ENCODE results near the gene TMEM61.
"Not testable (repeated sequence)": the region's sequence is repeated elsewhere in the genome, so short reads cannot be mapped to it uniquely, and the experiment has no call there.

The TMEM61 gene

DNA sequence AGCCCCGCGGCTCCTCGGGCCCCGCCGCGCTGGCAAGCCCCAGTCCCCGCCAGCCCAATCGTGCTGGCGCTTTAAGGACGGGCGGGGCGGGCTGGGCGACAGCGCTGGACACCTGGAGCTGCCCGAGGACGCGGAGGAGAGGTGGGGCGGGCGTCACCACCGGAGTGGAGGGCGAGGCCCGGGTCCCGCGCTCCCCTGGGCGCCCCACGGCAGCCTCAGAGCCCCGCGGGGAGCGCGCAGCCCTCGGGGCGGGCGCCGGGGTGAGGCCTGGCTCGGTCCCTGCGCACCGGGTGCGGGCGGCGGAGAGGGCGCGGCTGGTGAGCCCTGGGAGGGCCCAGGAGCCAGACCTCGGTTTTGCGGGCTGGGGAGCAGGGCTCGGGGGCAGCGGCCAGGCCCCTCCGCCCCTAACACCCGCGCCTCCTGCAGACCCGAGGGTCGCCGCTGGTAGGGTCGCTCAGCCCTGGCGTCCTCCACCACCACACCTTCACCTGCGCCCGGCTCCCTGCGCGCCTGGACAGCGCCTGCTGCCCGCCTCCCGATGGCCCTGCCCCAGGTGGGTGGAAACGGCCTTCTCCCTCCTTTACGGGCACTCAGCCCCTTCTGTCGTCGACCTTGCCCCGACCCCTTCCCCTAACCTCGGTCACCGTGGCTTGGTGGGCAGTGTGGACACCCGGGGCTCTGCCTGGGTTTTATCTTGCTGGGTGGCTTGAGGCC, at the start of gene TMEM61:
Gene TMEM61, plus strand, starts transcription at position 101 of the 714 bp plus-strand sequence. Its CDS starts 438 bp downstream, at position 539.
- DNase-seq (ENCODE audit: low read depth), result no peak
- peak within 1 kb of the TSS; percentile 37 for H3K4me3 ChIP-seq (ENCODE audit: low read depth, low read length)

DNA sequence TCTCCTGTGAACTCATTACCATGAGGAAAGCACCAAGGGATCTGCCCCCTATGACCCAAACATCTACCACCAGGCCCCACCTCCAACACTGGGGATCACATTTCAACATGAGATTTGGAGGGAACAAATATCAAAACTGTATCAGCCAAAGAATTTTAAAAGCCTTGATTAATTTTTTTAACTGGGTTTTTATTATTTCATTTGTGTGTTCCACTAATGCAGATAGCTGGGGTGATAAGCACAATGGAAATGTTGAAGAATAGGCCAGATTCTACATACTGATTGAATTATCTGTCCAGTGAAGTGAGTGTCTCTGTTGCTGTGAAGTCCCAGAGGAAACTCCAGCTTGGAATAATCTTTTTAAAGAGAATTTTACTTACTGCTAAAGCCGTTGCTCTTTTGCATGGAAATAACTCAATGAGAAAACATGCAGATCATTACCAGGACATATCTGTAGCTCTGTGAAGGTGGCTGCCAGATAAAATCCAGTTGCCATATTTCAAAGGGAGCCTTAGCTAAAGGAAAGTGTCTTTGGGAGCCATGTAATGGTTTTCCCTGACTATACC, 49.1 kb upstream of the TMEM61 start:
- no peak overlapping the region for H3K4me3 ChIP-seq (ENCODE audit: low read depth, low read length)
- no peak for DNase-seq (ENCODE audit: low read depth)

DNA sequence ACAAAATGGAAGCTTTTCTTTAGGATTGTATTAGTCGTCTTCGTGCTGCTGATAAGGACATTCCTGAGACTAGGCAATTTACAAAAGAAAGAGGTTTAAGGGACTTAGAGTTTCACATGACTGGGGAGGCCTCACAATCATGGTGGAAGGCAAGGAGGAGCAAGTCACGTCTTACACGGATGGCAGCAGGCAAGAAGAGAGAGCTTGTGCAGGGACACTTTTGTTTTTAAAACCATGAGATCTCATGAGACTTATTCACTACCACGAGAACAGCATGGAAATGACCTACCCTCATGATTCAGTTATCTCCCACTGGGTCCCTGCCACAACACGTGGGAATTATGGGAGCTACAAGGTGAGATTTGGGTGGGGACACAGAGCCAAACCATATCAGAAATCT, 46.3 kb upstream of the TMEM61 start:
- H3K4me3 ChIP-seq (ENCODE audit: low read depth, low read length); DNase-seq (ENCODE audit: low read depth): not testable (repeated sequence)

DNA sequence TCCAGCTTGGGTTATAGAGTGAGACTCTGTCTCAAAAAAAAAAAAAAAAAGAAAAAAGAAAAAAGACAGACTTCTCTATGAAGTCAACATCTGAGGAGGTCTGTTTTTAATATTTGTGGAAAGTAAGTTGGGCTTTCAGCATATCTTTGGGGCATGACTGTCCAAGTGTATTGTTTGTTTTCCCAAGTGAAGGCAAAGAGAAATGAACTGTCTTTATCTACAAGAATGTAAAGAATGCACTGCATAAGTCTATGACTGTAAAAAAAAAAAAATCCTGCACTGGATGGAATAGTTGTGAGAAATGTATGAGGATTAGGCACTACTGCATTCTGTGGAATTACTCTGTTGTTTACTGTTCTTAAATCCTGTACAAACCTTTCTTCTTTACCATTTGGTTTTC, 45.6 kb upstream of the TMEM61 start:
- DNase-seq (ENCODE audit: low read depth), result peak; percentile 52
- H3K4me3 ChIP-seq (ENCODE audit: low read depth, low read length), result no peak overlapping the region

DNA sequence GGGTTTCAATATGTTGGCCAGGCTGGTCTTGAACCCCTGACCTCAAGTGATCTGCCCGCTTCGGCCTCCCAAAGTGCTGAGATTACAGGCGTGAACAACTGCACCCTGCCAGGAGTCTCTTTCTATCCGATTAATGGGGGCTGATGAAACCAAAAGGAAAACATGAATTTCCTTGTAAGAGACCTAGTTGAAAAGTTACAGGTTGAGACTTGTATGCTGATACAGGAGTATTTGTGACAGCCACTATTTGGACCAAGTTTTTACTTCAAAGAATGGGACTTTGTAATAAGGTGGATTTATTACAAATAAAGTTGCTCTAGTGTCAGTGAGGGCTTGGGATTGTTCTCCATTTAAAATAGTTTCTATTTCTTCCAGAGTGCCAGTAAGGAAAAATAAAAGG, 43.6 kb upstream of the TMEM61 start:
- no peak for DNase-seq (ENCODE audit: low read depth)
- no peak overlapping the region for H3K4me3 ChIP-seq (ENCODE audit: low read depth, low read length)

DNA sequence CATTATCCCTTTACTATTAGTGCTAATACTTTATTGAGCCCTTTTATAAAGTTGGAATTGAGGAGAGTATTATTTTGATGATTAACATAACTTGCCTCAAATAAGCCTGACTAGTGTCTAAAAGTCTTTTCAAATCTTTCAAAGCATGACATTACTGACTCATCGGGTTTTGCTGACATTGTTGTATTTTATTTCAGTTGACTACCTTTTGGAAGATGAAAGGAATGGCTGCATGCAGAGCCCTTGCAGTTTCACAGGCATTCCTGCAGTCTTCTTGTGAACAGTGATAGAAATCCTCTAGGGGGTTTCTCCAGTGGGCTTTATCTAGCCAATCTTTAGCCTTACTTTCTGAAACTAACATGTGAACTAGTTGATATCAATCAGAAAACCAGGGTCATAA, 43.0 kb upstream of the TMEM61 start:
- no peak overlapping the region for H3K4me3 ChIP-seq (ENCODE audit: low read depth, low read length)
- DNase-seq (ENCODE audit: low read depth), result no peak

DNA sequence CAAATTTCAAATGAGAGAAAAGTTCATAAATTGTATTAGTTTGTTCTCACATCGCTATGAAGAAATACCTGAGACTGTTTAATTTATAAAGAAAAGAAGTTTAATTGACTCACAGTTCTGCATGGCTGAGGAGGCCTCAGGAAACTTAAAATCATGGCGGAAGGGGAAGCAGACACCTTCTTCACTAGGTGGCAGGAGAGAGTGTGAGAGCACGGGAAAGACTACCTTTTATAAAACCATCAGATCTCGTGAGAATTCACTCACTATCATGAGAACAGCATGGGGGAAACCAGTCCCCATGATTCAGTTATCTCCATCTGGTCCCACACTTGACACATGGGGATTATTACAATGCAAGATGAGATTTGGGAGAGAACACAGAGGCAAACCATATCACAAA, 41.5 kb upstream of the TMEM61 start:
- DNase-seq (ENCODE audit: low read depth); H3K4me3 ChIP-seq (ENCODE audit: low read depth, low read length): not testable (repeated sequence)

DNA sequence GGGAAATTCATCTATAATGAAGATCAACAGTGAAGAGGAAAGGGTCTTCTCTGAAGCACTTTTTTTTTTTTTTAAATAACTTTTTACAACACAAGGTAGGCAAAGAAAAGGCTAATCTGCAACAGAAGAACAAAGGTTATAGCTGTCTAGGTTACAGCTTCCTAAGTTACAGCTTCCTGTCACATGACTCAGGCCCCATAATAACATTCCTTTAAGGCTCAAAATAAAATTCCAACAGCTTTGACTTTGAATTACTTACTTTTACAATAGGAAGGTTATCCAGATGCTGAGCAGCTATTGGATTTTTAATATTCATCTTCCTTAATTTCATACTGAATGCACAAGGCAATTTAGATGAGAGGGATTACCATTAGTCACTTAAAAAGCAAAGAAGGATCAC, 40.4 kb upstream of the TMEM61 start:
- H3K4me3 ChIP-seq (ENCODE audit: low read depth, low read length), result no peak overlapping the region
- no peak for DNase-seq (ENCODE audit: low read depth)

DNA sequence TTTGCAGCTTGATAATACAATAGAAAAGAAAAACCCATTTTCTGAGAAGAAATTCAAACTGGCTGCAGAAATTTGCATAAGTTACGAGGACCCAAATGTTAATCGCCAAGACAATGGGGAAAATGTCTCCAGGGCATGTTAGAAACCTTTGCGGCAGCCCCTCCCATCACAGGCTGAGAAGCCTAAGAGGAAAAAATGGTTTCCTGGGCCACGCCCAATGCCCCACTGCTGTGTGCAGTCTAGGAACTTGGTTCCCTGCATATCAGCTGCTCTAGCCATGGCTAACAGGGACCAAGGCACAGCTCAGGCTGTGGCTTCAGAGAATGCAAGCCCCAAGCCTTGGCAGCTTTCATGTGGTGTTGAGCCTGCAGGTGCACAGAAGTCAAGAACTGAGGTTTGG, 37.5 kb upstream of the TMEM61 start:
- no peak overlapping the region for H3K4me3 ChIP-seq (ENCODE audit: low read depth, low read length)
- DNase-seq (ENCODE audit: low read depth), result no peak

DNA sequence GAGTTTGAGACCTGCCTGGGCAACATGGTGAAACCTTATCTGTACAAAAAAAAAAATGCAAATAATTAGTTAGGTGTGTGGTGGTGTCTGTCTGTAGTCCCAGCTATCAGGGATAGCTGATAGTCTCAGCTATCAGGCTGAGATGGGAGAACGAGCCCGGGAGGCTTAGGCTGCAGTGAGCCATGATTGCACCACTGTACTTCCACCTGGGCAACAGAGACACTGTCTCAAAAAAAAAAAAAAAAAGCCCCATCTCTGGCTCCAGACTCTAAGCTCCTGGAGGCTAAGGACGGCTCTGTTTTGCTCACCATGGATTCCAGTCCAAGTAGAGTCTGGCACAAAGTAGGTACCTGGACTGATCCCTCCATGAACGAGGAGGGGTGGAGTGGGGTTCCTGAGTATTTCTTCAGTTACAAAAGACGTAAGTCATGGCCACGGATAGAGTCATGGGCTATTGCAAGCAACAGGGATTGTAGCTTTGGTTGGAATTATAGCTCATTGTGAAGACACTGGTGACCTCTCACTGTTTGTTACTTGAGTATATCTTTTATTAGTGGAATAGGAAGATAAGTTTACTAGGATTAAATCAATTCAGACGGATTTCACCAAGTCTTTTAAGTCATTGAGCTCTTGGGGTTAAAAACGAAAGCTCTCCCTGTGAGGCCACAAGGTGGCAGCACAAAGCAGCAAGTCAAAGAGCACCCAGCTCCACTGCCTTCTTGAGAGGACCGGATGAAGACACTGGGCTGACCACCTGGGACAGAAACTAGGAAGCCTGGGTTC, 35.6 kb upstream of the TMEM61 start:
- no peak overlapping the region for H3K4me3 ChIP-seq (ENCODE audit: low read depth, low read length)
- peak; percentile 39 for DNase-seq (ENCODE audit: low read depth)

DNA sequence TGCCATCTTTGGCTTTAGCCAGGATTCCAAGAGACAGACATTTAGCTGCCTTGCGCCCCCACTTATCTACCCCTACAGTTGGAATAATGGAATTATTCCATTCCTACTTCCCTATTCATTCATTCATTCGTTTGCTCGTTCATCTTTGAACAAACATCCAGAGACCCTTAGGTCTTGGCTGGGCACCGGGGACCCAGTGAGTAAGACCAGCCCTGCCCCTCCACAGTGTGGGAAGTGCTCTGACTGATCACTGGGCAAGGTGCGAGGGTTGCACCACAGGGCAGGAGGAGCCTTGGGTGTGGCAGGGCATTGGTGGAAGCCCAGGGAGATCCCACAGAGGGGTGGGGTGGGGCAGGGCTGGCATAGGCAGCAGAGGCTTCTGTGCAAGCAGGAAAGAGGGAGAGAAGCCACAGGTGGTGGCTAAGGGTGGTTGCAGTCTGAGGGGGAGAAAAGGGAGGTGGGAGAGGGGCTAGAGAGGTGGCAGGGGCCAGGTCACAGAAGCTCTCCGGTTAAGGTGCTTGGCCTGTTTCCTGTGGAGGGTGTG, 35.0 kb upstream of the TMEM61 start:
- H3K4me3 ChIP-seq (ENCODE audit: low read depth, low read length), result no peak overlapping the region
- DNase-seq (ENCODE audit: low read depth), result no peak

DNA sequence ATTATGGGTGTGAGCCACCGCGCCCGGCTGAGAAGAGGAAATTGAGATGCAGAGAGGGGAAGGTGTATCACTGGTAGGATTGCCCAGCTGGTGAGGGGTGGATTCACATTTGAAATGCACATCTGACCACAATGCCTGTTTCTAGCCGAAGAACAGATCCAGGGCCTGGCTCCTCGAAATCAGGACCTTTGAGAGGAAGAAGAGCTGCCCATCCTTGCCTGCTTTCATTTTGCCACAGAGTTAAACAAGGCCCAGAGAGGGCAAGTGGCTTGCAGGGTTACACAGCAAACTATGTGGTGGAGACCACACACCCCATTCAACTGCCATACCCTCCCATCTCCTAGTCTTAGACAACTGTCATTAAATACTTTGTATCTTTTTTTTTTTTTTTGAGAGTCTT, 32.9 kb upstream of the TMEM61 start:
- DNase-seq (ENCODE audit: low read depth), result no peak
- H3K4me3 ChIP-seq (ENCODE audit: low read depth, low read length), result no peak overlapping the region

DNA sequence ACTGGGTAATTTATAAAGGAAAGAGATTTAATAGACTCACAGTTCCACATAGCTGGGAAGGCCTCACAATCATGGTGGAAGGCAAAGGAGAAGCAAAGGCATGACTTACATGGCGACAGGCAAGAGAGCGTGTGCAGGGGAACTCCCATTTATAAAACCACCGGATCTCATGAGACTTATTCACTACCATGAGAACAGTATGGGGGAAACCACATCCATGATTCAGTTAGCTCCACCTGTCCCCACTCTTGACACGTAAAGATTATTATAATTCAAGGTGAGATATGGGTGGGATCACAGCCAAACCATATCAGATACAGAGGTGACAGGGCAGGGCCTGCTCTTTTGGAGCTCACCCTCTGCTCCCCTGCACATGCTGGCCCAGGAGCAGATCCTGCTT, 31.4 kb upstream of the TMEM61 start:
- no peak overlapping the region for H3K4me3 ChIP-seq (ENCODE audit: low read depth, low read length)
- DNase-seq (ENCODE audit: low read depth), result no peak

DNA sequence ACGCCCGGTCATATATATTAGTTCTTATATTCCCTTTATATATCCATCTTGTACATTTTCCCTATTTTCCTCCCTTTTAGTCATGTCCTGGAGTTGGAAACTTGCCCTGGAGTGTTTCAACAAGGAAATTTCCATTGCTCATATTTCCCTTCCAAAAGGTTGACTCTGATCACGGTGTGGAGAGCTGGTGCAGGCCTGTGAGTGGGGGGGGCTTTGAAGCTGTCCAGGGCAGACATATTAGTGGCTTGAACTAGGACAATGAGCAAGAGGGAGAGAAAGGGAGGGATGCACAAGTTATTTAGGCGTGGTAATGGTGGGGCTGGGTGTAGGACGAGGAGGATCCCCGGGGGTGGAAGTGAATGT, 30.4 kb upstream of the TMEM61 start:
- no peak overlapping the region for H3K4me3 ChIP-seq (ENCODE audit: low read depth, low read length)

DNA sequence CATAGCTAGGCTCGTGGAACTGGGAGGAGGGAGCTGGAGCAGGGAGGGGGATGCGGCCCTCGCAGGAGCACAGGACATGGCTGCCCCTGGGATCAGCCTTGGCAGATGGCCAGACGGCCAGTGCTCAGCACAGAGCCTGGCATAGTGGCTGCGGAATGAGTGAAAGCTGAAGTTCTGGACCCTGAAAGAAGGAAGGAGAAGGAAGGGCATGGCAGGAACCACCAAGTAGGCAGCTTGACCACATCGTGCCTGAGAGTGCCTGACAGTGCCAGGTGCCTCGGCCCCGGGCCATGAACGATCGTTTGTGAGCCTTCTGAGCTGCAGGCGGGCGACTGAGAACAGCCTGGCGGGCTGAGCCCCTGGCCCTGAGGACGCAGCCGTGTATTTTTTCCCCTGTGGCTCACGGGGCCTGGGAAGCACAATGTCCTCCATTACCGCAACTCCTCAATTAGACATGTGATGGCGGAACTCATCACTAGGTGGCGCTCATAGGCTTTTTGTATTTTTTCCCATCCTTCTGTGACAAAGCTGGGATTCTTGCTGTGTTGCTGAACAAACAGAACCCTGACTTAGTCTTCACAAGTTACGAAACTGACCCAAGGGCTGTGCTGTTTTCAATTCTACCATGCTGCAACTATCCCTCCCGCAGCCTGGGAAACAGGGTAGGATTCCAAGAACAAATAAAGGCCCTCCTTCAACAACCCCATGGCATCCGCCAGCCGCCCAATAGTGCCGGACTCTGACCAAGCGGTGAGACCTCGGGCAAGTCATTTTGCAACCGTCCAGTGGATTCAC, 29.9 kb upstream of the TMEM61 start:
- peak; percentile 71 for DNase-seq (ENCODE audit: low read depth)
- H3K4me3 ChIP-seq (ENCODE audit: low read depth, low read length), result no peak overlapping the region

More for the DNA sequence above, 30.4 kb upstream of the TMEM61 start:
- DNase-seq (ENCODE audit: low read depth), result no peak

DNA sequence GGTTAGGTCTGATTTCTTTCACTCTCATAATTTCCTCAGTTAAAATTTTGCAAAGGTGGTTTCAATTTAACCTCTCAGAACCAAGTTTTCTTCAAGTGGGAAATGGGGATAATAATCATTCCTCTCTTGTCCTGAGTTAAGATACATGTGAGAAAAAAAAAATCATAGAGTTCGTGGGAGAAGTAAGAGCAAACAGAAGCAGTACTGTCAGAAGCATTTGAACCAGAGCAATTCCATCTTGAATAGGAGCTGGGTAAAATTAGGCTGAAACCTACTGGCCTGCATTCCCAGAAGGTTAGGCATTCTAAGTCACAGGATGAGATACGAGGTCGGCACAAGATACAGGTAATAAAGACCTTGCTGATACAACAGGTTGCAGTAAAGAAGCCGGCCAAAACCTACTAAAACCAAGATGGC, 28.6 kb upstream of the TMEM61 start:
- DNase-seq (ENCODE audit: low read depth), result no peak
- no peak overlapping the region for H3K4me3 ChIP-seq (ENCODE audit: low read depth, low read length)

DNA sequence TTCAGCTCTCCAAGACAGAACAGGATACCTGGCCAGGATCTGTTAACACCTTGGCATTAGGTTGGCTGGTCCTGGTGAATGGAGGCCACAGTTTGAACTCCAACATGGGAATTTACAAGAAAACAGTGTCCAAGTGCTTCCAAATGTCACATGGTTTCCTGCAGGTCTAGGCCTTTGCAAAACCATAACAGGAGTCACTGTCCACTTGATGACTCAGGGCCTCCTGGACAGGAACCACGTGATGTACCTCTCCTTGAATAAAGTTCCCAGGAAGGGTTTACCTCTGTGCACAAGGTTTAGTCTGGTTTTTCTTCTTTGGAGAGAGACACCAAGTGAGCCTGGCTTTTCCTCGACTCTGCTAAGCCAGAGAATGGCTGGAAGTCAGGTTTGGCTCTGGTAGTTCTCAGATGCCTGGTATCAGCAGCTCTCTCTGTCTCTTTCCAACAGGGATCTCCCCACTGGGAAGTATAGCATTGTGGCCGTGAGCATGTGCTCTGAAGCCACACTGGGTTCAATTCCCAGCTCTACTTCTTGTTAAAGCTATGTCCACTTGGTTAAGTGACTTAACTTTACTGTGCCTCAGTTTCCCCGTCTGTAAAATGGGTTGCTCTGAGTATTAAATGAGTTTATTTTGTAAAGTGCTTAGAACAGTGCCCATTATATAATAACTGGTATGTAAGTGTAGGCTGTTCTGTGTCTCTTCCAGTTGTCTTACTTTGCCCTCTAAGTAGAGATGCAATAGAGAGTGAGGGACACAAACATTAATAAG, 27.3 kb upstream of the TMEM61 start:
- H3K4me3 ChIP-seq (ENCODE audit: low read depth, low read length), result no peak overlapping the region
- DNase-seq (ENCODE audit: low read depth), result no peak

DNA sequence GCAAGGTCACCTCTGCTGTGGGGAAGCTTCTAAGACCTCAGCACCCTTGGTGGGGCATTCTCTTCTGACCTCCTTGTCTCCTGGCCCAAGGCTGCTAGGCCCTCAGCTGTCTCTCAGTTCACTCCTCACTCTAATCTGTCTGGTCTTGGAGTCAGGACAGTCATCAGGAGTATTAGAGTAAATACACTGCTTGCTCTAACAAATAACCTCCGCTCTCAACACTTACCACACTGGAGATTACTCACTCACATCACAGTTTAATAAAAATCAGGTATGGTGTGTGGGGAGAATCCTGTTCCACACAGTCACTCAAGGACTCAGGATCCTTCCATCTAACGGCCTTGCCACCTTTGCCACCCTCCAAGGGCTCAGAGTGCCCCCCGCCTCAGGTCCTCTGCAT, 26.6 kb upstream of the TMEM61 start:
- H3K4me3 ChIP-seq (ENCODE audit: low read depth, low read length), result no peak overlapping the region
- DNase-seq (ENCODE audit: low read depth), result no peak

DNA sequence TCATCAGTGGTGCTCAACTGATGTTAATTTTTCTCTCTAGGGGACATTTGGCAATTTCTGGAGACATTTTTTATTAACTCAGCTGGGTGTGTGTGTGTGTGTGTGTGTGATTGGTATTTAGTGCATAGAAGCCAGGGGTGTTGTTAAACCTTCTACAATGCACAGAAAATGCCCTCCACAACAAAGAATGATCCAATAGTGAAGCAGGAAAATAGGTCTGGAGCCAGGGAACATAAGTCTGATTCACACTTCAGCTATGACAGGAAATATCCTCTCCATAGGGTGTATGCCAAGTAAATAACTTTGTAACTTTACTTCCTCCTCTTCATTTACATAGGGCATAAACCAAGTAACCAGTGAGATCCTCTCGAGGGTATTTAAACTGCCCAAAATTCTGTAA, 25.1 kb upstream of the TMEM61 start:
- peak; percentile 61 for DNase-seq (ENCODE audit: low read depth)
- no peak overlapping the region for H3K4me3 ChIP-seq (ENCODE audit: low read depth, low read length)
